GM21619 (cell line): ENCODE results near the gene DNAL4.

Experiments
- ATAC-seq: cut with Tn5 transposase; IDR thresholded peaks from one replicate; pipeline ENCODE4 v1.9.1; 2021; ENCODE audit not compliant: unreplicated experiment

The DNAL4 gene

GRCh38 chr22:38741576-38741975 is 52.4 kb downstream of the DNAL4 start:
- no peak for ATAC-seq

- ATAC-seq: no peak
These were observed 52.8 kb downstream of the DNAL4 start for GRCh38 chr22:38741166-38741565.

GRCh38 chr22:38740754-38741153 is 53.2 kb downstream of the DNAL4 start:
- no peak for ATAC-seq

- ATAC-seq: no peak
These were observed 53.7 kb downstream of the DNAL4 start for GRCh38 chr22:38740116-38740723.

GRCh38 chr22:38739300-38740055 is 54.5 kb downstream of the DNAL4 start:
- ATAC-seq: no peak

DNA sequence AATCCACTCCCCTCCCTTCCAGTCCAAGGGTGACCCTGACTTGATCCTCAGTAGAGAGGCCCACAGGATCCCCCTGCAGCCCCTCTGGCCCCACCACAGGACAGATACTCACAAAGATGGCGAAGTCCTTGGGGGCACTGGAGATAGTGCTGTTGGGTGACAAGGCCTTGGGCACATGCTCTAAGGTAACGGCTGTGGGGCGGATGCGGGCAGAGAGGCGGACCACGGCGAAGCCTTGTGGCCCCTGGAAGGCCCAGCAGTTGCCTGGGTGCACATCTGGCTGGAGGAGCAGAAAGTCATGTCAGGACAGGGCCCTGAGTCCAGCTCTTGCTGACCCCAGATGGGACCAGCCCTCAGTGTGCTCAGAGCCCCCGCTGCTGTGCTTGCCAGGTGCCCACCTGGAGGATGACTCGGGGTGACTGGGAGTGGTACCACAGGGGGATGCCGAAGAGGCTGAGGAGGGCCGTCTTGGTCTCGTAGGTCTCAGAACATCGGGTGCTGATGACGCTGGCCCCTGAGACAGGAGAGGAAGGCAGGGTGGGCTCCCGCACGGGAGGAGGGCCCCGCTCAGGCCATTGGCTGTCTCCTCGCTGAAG is 55.4 kb downstream of the DNAL4 start:
- ATAC-seq: no peak

DNA sequence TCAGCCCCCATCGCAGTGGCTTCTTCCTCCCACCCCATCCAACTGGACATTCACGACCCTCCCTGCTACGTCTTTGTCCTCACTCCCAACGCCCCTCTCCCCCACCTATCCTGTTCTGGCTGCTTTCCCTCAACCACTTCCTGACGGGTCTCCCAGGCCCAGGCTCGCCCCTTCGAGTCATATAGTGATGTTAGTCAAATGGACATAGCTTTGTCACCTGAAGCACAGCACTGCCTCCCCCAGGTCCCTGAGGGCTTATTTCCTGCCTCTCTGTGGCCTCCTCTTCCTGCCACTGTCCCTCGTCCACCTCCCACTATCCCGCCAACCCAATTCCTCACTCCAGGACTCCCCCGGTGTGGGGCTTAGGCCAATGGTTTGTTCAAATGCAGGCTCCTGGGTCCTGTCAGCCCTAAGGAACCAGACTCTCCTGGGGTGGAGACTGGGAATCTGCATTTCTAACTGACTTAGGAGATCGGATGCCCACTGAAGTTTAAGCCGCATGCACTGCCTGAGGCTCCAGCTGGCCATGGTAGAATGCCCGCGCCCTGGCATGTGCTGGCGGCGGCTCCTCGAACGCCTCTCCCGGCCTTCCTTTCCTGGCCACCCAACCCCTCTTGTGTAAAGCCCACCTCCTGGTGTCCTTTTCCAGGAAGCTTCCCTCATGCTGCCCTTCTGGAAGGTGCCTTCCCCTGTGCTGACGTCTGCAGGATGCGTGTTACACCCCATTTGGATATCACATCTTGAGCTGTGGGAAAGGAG is 56.5 kb downstream of the DNAL4 start:
- ATAC-seq: no peak

DNA sequence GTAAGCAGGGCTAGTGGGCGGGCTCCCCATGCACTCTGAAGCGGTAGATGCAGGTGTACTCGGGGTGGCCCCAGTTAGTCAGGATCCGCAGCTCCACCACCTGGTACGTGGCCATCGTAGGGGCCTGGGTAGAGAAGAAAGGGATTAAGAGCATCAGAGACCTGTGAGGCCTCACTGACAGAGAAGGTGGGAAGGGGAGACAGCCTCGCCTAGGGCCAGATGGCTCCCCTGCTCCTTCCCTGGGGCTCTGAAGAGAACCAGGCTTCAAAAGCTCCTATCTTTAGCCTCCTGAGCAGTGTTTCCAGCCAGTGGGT is 57.7 kb downstream of the DNAL4 start:
- no peak for ATAC-seq

DNA sequence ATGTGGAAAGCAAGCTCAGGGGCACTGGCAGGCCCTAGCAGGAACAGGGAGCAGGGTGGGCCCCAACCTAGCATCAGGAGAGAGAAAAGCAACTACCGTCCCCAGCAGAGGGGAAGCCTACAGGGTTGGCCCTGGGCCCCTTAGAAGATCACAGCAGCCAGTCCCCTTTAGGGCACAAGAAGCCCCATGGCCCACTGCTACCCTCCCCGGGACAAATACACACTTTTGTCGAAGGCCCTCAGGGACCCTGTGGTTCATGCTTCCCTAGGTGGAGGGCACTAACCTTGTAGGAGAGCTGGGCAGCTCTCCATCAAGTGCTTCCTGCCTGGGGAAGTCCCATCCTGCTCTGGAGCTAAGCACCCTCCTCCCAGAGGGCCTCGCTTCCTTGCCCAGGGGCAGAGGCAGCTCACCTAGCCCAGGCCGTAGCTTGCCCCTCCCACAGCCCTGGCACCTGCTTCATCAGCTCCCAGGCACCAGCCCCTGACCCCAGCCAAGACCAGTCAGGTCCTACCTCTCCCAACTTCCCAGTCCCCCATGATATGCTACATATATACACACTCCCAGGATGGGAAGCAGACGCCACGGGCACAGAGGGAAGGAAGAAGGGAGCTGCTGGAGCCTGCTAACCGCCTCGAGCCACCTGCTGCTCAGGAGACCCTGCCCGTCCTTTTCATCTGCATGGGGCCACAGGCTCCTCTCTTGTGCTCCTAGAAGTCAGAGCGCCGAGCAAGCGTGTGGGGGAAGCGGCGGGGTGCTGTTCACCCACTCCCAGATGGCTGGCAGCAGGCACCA is 58.3 kb downstream of the DNAL4 start:
- no peak for ATAC-seq

DNA sequence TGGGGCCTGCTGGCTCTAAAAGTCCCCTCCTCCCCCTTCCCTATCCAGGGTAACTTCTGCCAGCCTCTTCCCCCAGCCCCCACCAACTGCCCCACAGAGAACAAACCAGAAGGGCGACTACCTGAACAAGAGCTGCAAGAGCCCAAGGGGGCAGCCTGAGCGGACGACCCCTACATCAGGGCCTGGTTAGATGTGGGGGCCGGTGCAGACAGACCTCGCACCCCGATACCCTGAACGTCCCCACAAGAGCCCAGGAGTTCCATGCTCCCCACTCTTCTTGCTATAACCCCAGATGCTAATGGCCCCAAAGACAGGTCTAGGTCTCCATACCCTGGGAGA is 58.8 kb downstream of the DNAL4 start:
- ATAC-seq: no peak

- ATAC-seq: no peak
These were observed 59.4 kb downstream of the DNAL4 start for GRCh38 chr22:38734421-38735100.

- ATAC-seq: no peak
These were observed 60.1 kb downstream of the DNAL4 start for GRCh38 chr22:38733724-38734381.

DNA sequence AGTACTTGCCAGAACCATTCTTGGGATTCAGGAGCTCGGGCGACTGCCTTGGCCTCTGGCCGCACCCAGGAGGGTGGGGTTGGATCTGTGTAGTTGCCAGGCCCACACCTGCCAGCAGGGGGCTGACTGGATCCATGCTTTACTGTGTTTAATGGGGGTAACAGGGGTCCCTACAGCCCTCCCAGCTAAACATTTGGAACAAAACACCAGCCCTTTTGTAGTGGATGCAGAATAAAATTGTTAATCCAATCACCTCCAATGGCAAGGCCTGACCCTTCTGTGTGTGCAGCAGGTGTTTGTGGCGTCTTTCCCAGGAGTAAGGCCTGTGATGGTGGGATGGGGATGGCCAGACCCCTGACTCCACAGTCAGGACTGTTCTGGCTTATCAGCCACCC is 60.6 kb downstream of the DNAL4 start:
- no peak for ATAC-seq

GRCh38 chr22:38732251-38732815 is 61.6 kb downstream of the DNAL4 start:
- ATAC-seq: no peak

GRCh38 chr22:38731703-38732161 is 62.2 kb downstream of the DNAL4 start:
- no peak for ATAC-seq

DNA sequence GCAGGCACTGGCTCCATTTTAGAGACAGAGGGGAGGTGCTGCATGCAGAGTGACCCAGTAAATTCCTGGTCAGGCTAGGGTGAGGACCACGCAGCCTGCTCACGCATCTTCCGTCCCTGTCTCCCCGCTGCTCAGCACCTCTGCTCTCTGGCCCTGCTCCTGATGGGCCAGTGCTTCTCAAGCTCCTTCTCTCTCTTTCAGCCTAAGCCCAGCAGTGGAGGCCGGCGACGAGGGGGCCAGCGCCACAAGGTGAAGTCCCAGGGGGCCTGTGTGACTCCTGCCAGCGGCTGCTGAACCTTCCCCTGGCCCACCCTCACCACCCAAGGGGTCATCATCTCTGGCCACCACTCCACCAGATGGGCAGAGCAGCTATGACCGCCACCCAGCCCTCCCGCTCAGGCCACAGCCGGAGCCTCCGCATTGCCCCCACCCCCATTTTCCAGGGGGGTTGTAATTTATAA is 63.5 kb downstream of the DNAL4 start:
- no peak for ATAC-seq

DNA sequence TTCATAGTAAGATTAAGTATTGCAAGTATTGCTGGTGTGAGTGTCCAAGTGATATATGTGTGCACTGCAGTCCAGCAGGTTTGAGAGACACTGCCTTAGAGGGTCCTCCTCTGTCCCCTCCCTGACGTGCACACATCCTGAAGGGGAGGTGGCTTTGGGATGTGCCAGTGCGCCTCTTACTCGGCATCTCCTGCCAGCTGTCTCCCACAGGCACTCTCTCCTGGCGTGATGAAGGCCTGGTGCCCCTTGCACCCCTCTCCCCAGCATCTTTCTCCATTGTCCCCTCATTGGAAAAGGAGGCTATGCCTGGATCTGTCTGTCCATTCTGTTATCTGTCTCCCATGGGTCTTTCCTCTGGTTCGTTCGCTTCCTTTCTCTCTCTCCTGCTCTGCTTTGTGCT is 64.0 kb downstream of the DNAL4 start:
- ATAC-seq: no peak

GRCh38 chr22:38728871-38729796 is 64.8 kb downstream of the DNAL4 start:
- ATAC-seq: no peak
